ENCODE results near the gene PTPA. TPM values are rescaled to one million over a fixed set of nuclear protein-coding genes. Genes with fewer than 3 reads are reported as not detected.
"Not testable (repeated sequence)": the region's sequence is repeated elsewhere in the genome, so short reads cannot be mapped to it uniquely, and the experiment has no call there.

Gene PTPA
- total RNA-seq, 1 donor: 136 TPM

- no peak for DNase-seq (ENCODE audit: low read depth)
- H3K4me3 ChIP-seq (ENCODE audit: low read depth, low read length): no peak overlapping the region
- TF ChIP-seq CTCF (IDR thresholded peaks at IDR 0.05; ENCODE audit: insufficient read depth, low read depth, low read length): no peak
Measured at GRCh38 chr9:129184219-129184524, 73.0 kb downstream of the PTPA start.

- TF ChIP-seq CTCF (IDR thresholded peaks at IDR 0.05; ENCODE audit: insufficient read depth, low read depth, low read length): no peak
- H3K4me3 ChIP-seq (ENCODE audit: low read depth, low read length): no peak overlapping the region
- DNase-seq (ENCODE audit: low read depth): no peak
Measured at GRCh38 chr9:129184596-129185122, 73.4 kb downstream of the PTPA start.

- no peak for TF ChIP-seq CTCF (IDR thresholded peaks at IDR 0.05; ENCODE audit: insufficient read depth, low read depth, low read length)
- H3K4me3 ChIP-seq (ENCODE audit: low read depth, low read length): no peak overlapping the region
- no peak for DNase-seq (ENCODE audit: low read depth)
Measured at GRCh38 chr9:129185402-129185801, 74.2 kb downstream of the PTPA start.

GRCh38 chr9:129185991-129186390 lies 74.8 kb downstream of the PTPA start:
- no peak for TF ChIP-seq CTCF (IDR thresholded peaks at IDR 0.05; ENCODE audit: insufficient read depth, low read depth, low read length)
- H3K4me3 ChIP-seq (ENCODE audit: low read depth, low read length): no peak overlapping the region
- DNase-seq (ENCODE audit: low read depth): no peak

- no peak overlapping the region for H3K4me3 ChIP-seq (ENCODE audit: low read depth, low read length)
- no peak for TF ChIP-seq CTCF (IDR thresholded peaks at IDR 0.05; ENCODE audit: insufficient read depth, low read depth, low read length)
- DNase-seq (ENCODE audit: low read depth): no peak
Measured at GRCh38 chr9:129187042-129187441, 75.8 kb downstream of the PTPA start.

GRCh38 chr9:129189971-129190370 lies 78.8 kb downstream of the PTPA start:
- not testable (repeated sequence) for H3K4me3 ChIP-seq (ENCODE audit: low read depth, low read length); DNase-seq (ENCODE audit: low read depth)

- no peak for TF ChIP-seq CTCF (IDR thresholded peaks at IDR 0.05; ENCODE audit: insufficient read depth, low read depth, low read length)
- no peak overlapping the region for H3K4me3 ChIP-seq (ENCODE audit: low read depth, low read length)
- DNase-seq (ENCODE audit: low read depth): no peak
Measured at GRCh38 chr9:129191234-129191633, 80.0 kb downstream of the PTPA start.

Data from fibroblast of villous mesenchyme (primary cell).